ENCODE data around the gene CCDC186. TPM values are rescaled to one million over a fixed set of nuclear protein-coding genes. Genes with fewer than 3 reads are reported as not detected.

Gene CCDC186
- total RNA-seq, 2 experiments from 2014 or later, result 9.4 to 9.9 TPM

DNA sequence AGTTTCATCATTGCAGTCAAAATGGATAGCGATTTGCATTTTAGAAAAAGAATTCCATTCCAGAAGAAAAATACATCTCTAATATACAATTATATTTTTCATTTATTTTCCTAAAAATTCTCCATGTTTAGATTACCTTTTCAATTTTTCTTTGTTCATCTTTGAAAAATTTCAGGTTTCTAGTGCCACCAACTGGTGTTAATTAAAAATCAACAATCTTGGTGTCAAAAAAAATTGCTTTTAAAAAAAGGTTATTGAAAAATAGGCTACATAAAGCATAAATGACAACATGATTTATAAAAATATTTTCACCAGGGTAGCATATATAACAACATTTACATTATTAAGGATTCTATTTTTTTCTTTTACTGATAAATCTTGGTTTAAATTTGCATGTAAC lies 53.0 kb downstream of the CCDC186 start:
- POLR2A ChIA-PET, result no interaction called here
- CTCF ChIA-PET, result no interaction called here

DNA sequence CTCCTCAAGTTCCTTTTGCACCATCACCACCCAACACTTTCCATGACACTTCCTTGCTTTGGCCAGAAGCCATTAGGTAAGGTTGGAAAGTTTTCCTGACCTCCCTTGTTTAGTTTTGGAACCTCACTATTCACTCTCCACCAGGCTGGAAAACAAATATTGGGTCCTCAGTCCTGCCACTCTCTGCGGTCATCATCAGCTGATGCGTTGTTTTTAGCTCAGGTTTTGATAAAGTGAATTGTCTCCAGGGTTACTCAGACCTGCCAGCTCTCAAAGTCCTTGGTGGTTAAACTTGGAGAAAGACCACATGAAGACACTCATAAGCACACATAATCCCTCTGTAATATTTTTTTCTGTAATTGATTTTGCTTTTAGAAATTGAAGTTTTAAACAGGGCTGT lies 55.5 kb downstream of the CCDC186 start:
- POLR2A ChIA-PET, result no interaction called here
- CTCF ChIA-PET, result no interaction called here

DNA sequence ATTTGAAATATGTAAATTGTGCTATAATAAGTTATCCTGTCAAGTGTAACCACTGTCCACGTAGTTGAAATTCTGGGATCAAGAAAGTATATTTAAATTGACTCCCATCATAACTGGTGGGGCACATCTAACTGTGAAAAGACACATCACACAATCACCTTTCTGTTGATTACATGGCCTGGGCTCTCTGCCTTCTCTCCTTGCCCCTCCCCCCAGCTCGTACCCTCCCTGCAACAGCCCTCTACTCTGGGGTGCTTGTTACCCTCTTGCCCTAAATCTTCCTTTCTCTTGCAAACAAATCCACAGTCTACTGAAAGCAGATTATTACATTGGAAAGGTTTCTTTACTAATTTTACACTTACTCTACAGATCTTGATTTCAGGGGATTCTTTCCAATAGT lies 56.3 kb downstream of the CCDC186 start:
- ChIA-PET POLR2A (no interaction called here), CTCF (no interaction called here)

GRCh38 chr10:114115661-114116445 lies 58.1 kb downstream of the CCDC186 start:
- ChIA-PET CTCF (no interaction called here), POLR2A (no interaction called here)

DNA sequence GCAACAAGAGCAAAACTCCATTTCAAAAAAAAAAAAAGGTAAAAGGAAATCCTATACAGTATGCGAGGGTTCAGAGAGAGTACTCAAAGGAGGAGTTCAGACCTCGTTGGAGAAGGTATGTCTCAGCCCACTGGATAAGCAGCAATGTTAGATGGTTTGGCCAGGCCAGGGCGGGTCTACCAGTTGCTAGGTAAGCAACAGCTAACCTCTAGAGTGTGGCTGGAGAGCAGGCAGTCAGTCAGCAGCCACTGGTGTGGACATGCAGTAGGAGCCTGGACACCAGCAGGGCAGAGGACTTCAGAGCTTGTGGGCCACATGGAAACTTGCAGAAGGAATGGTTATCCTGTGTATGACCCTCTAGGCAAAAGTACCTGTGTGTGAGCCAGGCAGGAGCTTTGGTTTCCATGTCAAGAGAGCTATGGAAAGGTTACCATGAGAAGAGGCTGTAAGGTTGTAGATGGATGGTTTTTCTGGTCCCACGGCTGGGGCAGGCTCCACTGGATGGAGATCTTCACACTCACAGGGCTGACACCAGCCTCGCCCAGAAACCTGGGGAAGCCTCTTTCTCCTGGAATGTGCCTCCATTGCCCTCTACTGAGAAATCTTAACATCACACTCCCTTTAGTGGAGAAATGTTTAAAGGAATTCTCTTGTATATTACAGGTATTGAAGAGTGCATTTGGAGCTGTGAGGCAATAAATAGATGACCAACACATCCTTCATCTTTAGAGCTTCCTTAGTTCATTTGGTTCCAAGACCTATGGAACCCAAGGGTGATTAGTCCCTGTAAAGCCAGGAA lies 63.6 kb downstream of the CCDC186 start:
- CTCF ChIA-PET, result interaction anchor here (0.7 kb wide), 1 partner anchor 230 kb away, joined by 3 read pairs; no protein-coding TSS in a partner anchor

DNA sequence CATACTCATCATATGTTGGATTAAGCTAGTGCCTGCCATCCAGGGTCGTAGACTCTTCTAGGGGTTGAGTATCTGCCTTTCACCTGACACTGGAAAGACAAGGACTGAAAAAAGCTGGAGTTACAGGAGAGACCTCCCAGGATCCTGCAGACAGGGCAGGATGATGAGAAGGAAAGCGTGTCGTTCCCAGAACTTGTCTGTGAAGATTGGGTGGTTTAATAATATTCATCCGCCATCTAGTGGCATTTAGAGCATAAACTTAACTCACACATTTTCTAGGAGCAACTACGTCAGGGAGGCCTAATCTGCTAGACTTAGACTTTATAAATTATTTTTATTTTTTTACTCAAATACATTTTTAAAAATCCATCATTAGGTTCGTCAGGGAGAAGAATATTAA lies 70.7 kb downstream of the CCDC186 start:
- ChIA-PET CTCF (interaction anchor here (0.6 to 1.4 kb wide), 4 partner anchors 9 to 305 kb away, joined by 3 read pairs; no protein-coding TSS in a partner anchor), POLR2A (no interaction called here)

More for the DNA sequence above, 63.6 kb downstream of the CCDC186 start:
- POLR2A ChIA-PET, result no interaction called here

- ChIA-PET CTCF (interaction anchor here (0.6 to 1.4 kb wide), 3 partner anchors 34 to 418 kb away, joined by 3 to 6 read pairs (median 4); no protein-coding TSS in a partner anchor), POLR2A (no interaction called here)
Observed at GRCh38 chr10:114102256-114102655, 71.7 kb downstream of the CCDC186 start.

GRCh38 chr10:114100848-114101741 lies 72.9 kb downstream of the CCDC186 start:
- ChIA-PET CTCF (interaction anchor here (1.4 kb wide), 1 partner anchor 302 kb away, joined by 4 read pairs; no protein-coding TSS in a partner anchor), POLR2A (no interaction called here)

GRCh38 chr10:114096864-114097263 lies 77.1 kb downstream of the CCDC186 start:
- ChIA-PET POLR2A (no interaction called here), CTCF (no interaction called here)

GRCh38 chr10:114095559-114096337 lies 78.3 kb downstream of the CCDC186 start:
- ChIA-PET CTCF (interaction anchor here (1.0 kb wide), 1 partner anchor 10 kb away, joined by 3 read pairs; no protein-coding TSS in a partner anchor), POLR2A (no interaction called here)

DNA sequence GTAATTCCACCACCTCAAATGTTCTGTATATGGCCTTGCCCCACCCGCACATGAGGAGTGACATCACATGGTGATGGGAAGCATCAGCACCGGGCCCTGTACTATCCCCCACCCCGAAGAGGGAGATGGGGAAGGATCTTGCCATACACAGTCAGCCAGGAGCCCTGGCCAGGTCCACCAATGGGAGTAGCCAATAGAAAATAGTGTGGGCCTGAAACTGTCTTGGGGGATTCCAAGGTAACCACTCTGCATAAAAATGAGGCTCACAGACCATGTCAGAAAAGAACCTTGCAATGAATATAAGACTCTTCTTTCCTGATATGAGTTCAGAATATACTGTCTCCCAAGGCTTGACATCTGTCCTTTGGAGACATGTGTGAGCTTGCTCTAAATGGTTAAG lies 79.2 kb downstream of the CCDC186 start:
- ChIA-PET CTCF (interaction anchor here (0.7 kb wide), 1 partner anchor 296 kb away, joined by 3 read pairs; no protein-coding TSS in a partner anchor), POLR2A (no interaction called here)

GRCh38 chr10:114087655-114088054 lies 86.3 kb downstream of the CCDC186 start:
- ChIA-PET CTCF (interaction anchor here (0.6 kb wide), 1 partner anchor 45 kb away, joined by 5 read pairs; no protein-coding TSS in a partner anchor), POLR2A (no interaction called here)

DNA sequence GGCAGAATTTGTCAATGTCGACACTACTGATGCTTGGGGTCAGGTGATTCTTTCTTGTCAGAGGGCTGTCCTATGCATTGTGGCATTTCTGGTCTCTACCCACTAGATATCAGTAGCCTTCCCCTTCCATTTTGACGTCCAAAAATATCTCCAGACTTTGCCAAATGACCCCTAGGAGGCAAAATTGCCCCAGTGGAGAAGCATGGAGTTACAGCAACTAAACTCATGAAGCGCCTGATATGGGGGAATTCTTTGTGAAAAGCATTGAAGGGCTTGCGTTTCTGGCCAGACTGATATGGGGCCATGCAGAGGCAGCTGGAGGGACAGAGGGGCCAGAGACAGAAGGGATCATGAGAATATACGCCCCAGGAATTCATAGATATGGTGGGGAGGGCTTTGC lies 86.7 kb downstream of the CCDC186 start:
- CTCF ChIA-PET, result interaction anchor here (0.6 kb wide), 1 partner anchor 45 kb away, joined by 5 read pairs; no protein-coding TSS in a partner anchor
- POLR2A ChIA-PET, result no interaction called here

DNA sequence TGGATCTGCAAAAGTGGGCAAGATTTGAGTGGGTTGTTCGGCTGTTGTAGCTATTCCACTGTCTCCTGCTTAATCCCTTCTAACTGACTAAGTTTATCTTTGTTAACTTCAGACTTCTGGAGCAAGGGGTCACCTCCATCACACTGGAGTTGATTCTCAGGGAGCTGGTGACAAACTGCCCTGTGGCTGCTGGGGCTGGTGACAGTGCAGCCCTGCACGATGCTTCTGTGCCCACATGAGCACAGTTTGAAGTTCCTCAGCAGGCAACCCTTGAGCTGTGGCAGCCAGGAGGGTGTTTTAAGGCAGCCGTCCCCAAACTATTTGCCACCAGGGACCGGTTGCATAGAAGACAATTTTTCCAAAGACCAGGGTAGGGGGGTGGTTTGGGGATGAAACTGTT lies 89.8 kb downstream of the CCDC186 start:
- POLR2A ChIA-PET, result interaction anchor here (0.6 kb wide), 1 partner anchor 29 kb away, joined by 4 read pairs; no protein-coding TSS in a partner anchor
- CTCF ChIA-PET, result no interaction called here

- ChIA-PET POLR2A (no interaction called here), CTCF (no interaction called here)
Observed at GRCh38 chr10:114083040-114083439, 91.0 kb downstream of the CCDC186 start.

GRCh38 chr10:114081911-114082583 lies 92.0 kb downstream of the CCDC186 start:
- CTCF ChIA-PET, result interaction anchor here (0.6 kb wide), 1 partner anchor 35 kb away, joined by 3 read pairs; no protein-coding TSS in a partner anchor
- POLR2A ChIA-PET, result no interaction called here

DNA sequence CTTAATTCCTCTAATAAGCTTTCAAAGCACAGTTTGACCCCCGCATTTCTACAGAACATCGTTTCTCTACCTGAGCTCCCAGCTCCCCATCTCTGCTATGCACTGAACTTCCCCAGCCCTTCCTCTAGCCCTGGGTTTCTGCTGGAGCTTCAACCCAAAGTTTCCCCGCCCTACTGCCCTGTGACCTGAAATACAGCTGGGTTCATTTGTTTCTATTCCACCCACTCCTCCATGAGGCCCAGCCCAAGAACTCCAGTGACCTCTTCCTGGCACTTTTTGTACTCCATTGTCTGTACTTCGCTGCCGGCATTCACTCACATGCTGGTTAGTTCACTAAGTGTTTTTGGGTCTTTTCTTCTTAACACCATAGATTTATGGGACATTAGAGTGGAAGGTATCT lies 94.6 kb downstream of the CCDC186 start:
- POLR2A ChIA-PET, result no interaction called here

GRCh38 chr10:114078346-114078745 lies 95.7 kb downstream of the CCDC186 start:
- POLR2A ChIA-PET, result no interaction called here
- CTCF ChIA-PET, result no interaction called here

More for the DNA sequence above, 94.6 kb downstream of the CCDC186 start:
- CTCF ChIA-PET, result interaction anchor here (0.6 kb wide), 1 partner anchor 20 kb away, joined by 3 read pairs; no protein-coding TSS in a partner anchor

All from activated CD8-positive, alpha-beta memory T cell treated with anti-CD3 and anti-CD28 coated beads for 36 hours (primary cell).